Activated T-helper 9 cell treated with anti-CD3 and anti-CD28 coated beads, Interleukin-2, amount 50 U/mL, for 16 hours (primary cell): ENCODE measurements around the gene MOCS3.

Experiments
- DNase-seq: peaks from one replicate; pipeline ENCODE4 v3.0.0-alpha.2; 2020; ENCODE audit warnings: low read depth

The MOCS3 gene

DNA sequence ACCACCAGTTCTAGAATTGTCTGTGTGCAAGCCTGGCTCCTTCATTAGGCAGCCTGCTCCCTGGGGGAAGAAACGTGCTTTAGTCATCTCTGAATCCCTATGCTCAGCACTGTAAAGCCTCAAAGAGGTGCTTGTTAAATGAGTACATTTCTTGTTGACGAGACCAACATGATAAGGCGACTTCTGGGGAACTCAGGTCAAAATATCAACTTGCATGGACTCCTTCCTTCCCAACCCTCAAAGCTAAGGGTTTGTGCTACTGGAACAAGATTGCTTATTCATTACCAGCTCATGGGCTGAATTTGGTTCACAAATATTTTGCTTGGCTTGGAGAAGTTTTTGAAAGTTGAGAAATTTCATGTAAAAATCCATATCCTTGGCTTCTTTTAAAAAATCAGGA is 53.7 kb downstream of the MOCS3 start:
- no peak for DNase-seq
